ENCODE measurements around the gene SAE1.

SAE1 gene

GRCh38 chr19:47158879-47159503 is 28.4 kb downstream of the SAE1 start:
- no peak for DNase-seq (ENCODE audit: extremely low spot score)
- POLR2A ChIA-PET: interaction anchor here (0.7 kb wide), 1 partner anchor 50 kb away, joined by 4 read pairs; no protein-coding TSS in a partner anchor
- no peak for TF ChIP-seq CTCF (IDR thresholded peaks at IDR 0.05; ENCODE audit: control extremely low read depth, extremely low read depth, low read depth, missing control alignments)
- CTCF ChIA-PET: interaction anchor here (1.1 to 11.4 kb wide), 12 partner anchors 10 to 146 kb away, joined by 3 to 128 read pairs (median 4); partner anchors contain the start of gene ZC3H4

GRCh38 chr19:47161876-47162489 is 31.3 kb downstream of the SAE1 start:
- ChIA-PET POLR2A (no interaction called here), CTCF (interaction anchor here (1.3 to 11.4 kb wide), 5 partner anchors 9 to 84 kb away, joined by 4 to 128 read pairs (median 33); no protein-coding TSS in a partner anchor)
- TF ChIP-seq CTCF (IDR thresholded peaks at IDR 0.05; ENCODE audit: control extremely low read depth, extremely low read depth, low read depth, missing control alignments): no peak
- no peak for DNase-seq (ENCODE audit: extremely low spot score)

GRCh38 chr19:47168065-47168464 is 37.4 kb downstream of the SAE1 start:
- no peak for TF ChIP-seq CTCF (IDR thresholded peaks at IDR 0.05; ENCODE audit: control extremely low read depth, extremely low read depth, low read depth, missing control alignments)
- POLR2A ChIA-PET: no interaction called here
- CTCF ChIA-PET: interaction anchor here (0.8 to 6.5 kb wide), 5 partner anchors 19 to 43 kb away, joined by 3 to 35 read pairs (median 6); no protein-coding TSS in a partner anchor
- DNase-seq (ENCODE audit: extremely low spot score): no peak

GRCh38 chr19:47172666-47173455 is 42.2 kb downstream of the SAE1 start:
- CTCF ChIA-PET: interaction anchor here (1.7 to 5.6 kb wide), 3 partner anchors 14 to 38 kb away, joined by 5 to 19 read pairs (median 11); no protein-coding TSS in a partner anchor
- POLR2A ChIA-PET: interaction anchor here (0.7 to 0.9 kb wide), 2 partner anchors 29 to 62 kb away, joined by 3 to 4 read pairs; no protein-coding TSS in a partner anchor
- no peak for DNase-seq (ENCODE audit: extremely low spot score)
- no peak for TF ChIP-seq CTCF (IDR thresholded peaks at IDR 0.05; ENCODE audit: control extremely low read depth, extremely low read depth, low read depth, missing control alignments)

GRCh38 chr19:47176071-47176626 is 45.5 kb downstream of the SAE1 start:
- POLR2A ChIA-PET: no interaction called here
- DNase-seq (ENCODE audit: extremely low spot score): no peak
- TF ChIP-seq CTCF (IDR thresholded peaks at IDR 0.05; ENCODE audit: control extremely low read depth, extremely low read depth, low read depth, missing control alignments): no peak
- CTCF ChIA-PET: interaction anchor here (1.2 to 6.8 kb wide), 2 partner anchors 18 to 35 kb away, joined by 3 to 40 read pairs; no protein-coding TSS in a partner anchor
